GM21786 (cell line): Measurements from ENCODE around the gene APOBEC4.

Experiments
- ATAC-seq: cut with Tn5 transposase; IDR thresholded peaks from one replicate; pipeline ENCODE4 v1.9.1; 2021; ENCODE audit not compliant: unreplicated experiment

The APOBEC4 gene

DNA sequence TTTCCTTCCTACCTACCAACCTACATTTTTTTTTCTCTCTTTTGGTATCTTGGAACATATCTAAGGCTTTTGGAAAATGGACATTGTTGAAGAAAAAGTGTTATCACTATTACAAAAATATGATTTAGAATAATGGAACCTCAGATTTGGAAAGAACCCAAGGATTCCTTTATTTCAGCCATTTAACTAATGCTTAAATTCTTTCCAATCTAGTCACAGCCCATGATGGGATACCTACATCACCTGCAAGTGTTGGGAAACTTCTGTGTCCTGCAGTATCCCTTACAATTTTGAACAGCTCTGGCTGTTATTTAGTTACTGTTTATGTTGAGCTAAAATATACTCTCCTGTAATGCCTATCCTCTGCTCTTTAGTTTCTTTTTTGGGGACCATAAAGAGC, 22.3 kb upstream of the APOBEC4 start:
- no peak for ATAC-seq

DNA sequence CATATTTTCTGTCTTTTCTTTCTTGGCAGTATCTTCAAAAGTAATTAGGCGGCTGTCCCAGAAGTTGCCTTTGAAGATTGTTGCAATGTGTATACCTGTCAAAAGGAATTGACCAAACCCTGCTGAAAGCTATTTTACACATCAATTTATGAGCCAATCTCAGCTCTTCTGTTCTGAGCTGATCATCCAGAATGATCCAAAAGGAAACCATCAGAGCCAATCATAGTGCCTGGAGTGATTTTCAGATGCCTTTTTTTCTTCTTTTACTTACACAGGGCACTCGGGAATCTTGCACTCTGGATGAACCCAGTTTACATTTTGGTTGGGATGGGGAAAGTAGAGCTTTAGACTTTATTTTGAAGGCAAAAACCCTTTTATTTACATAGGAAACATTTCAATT, 21.8 kb upstream of the APOBEC4 start:
- no peak for ATAC-seq

DNA sequence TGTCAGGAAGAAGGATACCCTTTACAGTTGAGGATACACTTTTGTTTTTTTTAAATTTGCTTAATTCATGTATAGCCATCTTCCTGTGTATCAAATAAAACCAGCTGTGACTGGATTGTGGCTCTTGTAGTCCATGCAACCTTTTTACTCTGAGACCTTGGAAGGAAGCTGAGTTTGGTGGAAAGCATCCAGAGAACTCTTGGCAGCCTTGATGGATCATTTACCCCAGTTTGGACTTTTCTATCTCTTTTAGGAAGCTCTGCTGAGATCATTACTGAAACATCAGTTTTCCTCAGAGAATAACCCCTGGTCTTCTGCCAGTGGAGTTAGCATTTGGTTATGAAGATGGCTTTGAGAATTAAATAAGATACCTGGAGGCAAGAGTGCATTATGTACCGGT, 21.2 kb upstream of the APOBEC4 start:
- ATAC-seq: no peak

DNA sequence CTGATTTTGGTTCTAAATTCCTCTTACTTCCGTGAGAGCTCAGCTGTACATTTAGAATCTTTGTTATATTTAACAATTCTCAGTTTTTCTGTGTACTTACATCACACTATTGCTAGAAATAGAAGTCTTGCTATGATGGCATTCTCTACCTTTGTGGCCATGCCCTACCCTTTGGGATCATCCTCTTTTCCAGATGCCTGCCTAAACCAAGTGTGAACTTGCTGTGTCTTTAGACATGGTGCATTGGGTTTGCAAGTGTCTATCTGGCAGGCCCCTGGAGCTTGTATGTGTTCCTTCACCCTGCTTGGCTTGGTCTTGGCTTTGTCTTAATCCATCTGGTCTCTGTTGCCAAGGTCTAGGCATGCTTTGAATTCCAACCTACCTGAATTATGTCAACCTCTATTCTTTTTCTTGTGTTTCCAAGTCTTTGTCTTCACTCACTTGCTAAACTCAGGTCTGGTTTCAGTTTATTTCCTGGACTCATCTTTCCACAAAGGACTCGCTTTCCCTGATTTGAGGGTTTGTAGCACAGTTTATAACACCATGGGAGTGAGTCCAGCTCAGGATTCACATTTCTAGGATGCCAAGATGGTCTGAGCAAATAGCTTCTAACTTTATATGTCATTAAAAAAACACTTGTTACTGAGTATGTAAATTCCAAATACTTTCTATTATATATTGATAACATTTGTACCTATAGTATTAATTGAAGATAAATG, 20.6 kb upstream of the APOBEC4 start:
- no peak for ATAC-seq

DNA sequence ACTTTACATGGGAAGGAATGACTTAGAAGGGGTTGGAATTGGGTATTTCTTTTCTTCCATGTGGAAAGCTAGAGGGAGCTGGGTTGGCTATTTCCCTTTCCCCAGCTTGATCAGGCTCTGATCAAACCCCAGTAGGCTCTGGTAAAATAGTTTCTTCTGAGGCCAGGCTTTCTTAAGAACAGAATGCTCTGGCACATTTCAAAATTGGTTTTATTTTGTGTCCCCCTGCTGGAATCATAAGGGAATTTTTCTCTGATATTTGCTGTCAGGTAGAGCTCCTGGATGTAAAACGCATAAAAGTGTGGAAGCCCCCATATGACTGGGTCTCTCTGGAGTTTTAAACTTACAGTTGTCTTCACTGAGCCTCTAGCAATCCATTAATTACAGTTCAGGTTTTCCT, 17.1 kb upstream of the APOBEC4 start:
- ATAC-seq: no peak

DNA sequence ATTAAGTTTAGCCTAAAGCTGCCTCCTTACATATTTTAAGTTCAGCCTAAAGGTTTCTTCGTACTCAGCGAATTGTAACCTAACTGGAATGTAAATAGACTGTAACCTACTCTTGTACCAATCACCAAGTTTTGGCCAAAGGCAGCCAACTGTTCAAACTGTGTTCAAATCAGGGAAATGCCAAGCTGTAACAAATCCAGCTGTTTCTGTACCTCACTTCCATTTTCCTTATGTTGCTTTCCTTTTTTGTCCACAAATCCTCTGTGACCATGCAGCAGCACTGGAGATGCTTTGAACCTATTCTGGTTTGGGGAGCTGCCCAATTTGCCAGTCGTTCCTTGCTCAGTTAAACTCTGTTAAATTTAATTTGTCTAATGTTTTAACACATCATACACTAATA, 3.2 kb upstream of the APOBEC4 start:
- no peak for ATAC-seq

DNA sequence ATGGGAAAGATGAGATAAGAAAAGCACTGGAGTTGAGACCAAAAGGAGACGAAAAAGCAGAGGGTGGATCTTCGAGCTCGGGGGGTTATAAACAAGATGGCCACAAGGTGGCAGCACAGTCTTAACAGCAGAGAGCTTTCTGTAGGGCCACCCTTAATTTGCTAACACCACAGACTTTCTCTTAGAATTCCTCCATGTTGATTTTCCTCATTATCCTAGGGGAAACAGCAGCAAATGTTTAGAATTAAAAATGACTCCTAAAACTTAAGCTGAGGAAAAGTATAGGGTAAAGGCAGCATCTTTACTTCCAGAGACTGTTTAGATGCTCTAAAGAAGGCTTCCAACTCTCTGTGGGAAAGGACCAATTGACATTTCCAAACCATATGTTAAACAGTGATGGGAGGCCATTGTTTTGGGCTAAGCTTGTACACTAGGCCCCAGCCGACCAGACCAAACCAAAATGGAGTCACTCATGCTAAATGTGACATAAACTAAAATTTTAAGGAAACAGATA, 2.5 kb upstream of the APOBEC4 start:
- ATAC-seq: peak; percentile 58

DNA sequence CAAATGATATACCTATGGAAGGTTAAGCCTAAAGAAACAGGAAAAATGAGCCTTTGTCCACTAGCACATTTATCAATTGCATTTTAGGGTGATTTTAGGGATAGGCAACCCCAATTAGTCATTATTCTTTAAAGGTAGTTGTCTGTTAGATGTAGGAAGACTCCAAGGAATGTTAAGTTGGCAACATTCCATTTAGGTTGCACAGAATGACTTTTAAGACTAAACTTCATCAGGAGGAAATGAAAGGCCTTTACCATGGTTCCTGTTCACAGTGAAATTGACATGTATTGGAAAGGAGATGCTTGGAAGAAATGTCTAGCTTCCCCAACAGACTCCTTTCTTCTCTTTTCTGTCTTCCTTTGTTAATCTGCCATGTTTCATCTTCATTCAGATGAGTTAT, 1.6 kb upstream of the APOBEC4 start:
- ATAC-seq: no peak

DNA sequence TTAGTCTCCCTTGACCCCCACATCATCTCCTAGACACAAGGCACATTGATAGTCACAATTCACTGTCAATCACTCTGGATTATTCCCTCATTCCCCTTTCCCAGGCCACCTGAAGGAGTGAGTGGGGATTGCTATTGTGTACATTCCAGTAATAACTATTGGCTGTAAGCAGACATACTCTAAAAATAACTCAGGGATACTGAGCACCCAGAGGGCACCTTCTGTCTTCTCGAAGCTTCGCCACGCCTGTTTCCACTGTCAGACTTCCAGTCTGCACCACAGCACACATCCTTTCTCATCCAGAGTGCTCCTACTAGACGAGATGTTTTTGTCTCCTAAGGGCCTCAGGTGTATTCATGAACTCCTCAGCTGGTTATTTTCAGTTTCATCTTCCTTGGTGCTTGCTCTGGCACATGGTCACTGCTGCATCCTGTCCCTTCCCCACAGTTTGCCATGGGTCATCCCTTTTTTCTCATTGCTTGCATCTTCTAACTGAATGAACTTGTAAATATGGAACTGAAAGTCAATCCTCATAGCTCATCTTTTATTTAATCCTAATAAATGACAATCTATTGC, 848 bp upstream of the APOBEC4 start:
- ATAC-seq: peak; percentile 41

DNA sequence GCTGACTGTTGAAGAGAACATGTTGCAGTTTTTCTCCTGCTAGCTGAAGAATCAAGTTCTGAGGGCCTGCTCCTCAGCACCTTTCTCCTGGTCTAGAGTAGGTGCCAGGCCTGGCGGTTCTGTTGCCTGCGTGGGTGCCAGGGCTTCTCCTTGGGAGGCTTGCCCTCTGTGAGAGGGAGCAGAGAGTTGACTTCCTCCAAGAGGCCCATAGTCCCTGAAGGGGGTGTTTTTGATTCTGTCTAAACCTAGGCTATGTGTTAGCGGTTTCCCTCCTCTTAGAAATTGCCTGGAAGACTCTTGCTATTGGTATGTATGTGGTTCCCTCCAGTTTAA, 312 bp upstream of the APOBEC4 start:
- ATAC-seq: no peak

DNA sequence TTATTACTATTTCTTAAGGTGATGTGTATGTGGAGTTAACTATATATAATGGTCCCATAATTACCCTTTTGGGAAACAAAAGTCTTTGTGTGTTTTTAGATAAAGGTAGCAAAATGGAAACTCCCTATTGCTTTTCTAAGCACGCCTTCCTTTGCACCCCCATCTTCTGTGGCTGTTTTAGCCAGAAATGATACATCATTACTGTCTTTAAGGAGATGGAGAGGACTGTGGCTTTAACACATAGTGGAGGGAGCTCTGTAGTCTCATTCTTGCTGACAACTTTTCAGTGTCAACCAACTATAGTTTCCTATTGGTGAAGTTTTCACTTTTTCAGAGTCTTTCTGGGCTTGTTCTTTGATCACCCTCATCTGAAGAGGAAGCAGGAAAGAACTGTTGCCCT, 1.0 kb downstream of the APOBEC4 start:
- ATAC-seq: no peak

DNA sequence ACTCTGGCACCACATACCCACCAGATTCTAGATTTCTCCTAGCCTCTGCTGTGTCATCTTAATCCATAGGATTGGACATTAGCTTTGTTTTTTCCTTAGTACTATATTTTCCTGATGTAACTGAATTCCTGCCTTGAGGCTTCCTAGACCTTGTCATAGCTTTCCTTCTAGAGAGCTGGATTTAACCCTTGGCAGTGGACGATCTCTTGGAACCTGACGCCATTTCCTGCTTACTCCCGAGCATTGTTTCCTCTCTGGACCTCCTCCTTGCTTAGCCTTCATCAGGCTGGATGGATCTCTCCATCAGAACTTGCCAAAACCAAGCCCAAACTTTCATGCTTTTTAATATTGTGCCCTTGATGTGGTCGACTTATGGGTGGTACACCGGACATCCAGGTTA, 1.5 kb downstream of the APOBEC4 start:
- ATAC-seq: no peak

DNA sequence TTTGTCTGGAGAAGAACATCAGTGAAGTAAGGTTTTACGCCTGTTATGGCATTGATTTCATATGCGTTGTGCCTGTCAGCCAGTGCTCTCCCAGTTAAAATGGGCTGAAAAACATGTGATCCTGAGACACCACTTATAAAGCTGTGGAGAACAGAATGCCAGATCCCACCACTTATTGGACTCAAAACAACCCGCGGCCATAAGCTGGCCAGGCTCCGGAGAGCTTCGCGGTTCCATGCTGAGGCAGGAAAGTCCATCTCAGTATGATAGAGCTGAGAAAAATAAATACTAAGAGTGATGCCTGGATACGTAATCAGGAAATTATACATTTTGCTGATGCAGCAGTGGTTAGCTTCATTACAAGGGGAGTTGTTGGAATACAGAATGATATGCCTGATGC, 5.1 kb downstream of the APOBEC4 start:
- no peak for ATAC-seq

DNA sequence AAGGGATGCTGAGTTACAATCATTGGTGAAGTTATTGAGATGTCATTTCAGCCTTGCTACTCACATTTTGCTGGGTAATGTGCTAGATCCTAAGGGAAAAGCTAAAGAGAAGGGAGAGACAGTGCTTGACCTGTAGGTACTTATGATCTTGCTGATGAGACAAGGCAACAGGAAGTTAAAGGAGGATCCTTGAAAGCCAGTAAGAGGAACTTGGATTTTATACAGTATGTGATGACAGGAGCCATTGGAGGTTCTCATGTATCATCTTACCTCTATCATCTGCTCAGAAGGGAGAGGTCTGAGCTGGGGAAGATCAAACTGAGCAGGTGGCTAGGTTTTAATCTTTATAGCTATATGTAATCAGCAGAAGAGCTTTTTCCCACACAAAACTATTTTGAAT, 6.3 kb downstream of the APOBEC4 start:
- no peak for ATAC-seq

DNA sequence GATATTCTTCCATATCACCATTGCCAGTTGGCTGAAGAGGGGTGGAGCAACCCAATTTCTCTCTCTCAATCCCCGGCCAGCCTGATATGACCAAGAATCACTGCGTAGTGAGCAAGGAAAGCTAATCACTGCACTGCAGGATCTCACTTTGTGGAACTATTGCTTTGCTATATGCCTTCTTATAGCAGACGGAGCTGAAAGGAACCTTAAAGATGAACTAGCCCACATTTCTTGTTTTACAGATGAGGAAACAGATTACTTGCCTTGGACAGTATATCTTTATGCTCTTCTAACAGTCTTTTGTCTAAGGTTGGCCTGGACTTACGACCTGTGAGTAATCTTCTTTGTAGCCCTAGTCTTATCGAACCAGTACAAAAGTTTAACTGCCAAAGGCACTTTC, 7.6 kb downstream of the APOBEC4 start:
- ATAC-seq: no peak

DNA sequence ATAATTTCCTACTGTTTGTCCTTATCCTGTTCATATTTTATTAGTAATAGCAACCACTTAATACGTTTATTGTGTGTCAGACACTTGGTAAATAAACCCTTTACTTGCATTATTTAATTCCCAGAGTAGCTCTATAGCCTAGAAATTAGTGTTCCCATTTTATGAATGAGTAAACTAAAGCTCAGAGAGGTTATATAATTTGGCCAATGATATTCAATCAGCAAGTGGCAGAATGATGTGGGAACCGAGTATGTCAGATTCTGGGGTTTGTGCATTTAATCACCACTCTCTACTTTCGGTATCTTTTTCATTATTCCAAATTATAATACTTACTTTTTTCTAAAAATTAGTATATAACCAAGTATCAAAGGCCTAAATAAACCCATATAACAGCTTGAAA, 10.9 kb downstream of the APOBEC4 start:
- no peak for ATAC-seq

DNA sequence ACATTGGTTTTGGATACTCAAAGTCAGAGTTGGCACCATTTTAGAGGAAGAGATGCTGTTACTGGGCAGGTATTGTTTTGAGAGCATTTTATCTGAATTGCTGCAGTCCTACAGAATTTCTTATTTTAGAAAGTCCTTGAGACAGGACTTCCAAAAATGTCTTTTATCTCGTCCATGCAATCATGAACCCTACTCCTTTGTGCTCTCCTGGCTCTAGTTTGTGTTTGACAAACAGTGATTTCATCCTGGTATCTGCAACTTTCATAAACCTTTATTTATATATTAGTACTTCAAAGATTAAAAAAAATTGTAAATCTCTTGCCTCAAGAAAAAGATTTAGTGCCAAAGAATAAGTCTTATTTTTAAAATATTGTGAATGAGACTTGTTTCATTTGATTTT, 12.9 kb downstream of the APOBEC4 start:
- no peak for ATAC-seq

DNA sequence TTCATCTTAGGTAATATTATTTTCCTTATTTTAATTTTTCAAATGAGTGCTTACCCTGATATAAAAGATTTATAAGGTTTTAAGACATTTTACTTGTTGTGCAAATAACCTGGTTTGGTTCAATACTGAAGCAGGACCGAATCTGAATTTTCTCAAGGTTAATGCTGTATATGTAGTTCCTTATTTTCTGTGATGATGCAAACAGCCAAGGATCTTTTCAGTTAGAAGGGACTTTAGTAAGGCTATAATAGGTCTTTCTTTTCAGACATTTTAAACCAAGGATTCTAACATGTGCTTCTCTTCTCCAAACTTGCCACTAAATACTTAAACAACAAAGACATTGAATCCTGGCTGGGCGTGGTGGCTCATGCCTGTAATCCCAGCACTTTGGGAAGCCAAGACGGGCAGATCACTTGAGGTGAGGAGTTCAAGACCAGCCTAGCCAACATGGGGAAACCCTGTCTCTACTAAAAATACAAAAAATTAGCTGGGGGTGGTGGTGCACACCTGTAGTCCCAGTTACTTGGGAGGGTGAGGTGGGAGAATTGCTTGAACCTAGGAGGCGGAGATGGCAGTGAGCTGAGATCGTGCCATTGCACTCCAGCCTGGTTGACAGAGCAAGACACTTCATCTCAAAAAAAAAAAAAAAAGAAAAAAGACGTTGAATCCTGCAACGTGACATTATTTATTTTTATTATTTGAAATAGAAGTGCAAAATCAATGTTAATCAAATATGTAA, 14.3 kb downstream of the APOBEC4 start:
- no peak for ATAC-seq

DNA sequence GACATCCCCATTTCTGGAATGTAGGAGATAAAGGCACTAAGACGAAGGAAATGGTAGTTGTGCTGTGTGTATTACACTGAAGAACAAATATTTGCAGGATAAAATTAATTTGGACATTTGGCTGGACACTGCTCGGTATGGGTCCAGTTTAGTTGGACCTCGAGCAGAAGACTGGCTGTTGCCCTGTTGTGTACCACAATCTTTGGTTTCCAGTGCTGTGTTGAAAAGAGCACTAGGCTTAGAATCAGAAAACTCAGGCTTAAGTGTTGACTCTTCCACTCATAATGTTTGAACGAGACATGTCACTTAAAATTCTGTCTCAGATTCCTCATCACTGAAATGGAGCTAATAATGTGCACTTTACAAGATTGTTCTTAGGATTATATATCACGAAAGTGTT, 16.3 kb downstream of the APOBEC4 start:
- ATAC-seq: no peak

DNA sequence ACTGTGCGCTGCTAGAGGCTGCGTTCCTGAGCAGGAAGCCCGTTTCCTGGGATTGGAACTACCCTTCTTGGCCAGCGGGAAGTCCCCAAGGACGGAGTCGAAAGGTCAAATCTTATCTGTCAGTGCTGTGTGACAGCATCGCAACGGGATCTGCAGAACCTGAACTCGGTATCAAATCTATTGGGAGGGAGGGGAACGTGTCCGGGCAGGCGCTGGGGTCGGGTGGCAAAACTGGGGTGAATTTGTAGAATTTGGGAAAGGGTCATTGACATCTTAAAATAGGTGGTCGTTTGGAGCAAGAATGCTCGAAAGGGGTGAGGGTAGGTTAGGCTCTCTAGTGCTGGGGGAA, 16.8 kb downstream of the APOBEC4 start:
- ATAC-seq: no peak

DNA sequence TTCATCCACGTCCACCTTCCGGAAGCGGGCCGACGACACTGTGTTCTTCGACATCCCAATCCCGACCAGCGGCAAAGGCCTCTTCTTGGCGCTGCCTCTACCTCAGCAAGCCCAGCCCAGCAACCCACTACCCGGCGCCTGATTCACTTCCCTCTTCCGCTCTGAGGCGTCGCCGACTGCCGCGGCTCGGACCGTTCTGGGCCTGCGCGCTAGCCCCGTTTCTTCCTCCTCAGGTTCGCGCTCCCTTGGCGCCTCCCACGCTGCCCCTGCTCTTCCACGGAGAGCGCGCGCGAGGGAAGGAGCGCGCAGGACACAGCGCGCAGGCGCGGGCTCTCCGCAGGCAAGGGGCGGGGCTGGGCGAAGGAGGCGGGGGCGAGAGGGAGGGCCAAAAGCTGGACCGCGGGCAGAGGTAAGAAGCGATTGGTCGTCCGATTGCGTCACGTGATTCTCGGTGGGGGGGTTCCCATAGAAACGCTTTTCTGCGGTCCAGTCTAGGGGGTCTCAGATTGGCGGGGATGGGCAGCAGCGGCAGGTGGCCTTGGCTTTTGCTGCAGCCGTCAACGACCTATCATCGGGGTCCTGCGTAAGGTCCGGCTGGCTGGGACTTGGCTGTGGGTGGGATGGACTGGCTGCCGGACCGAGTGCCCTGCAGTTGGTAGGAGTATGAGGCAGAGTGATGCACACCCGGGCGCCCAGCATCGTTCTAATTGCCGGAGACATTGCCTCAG, 17.3 kb downstream of the APOBEC4 start, which contains the start of gene ARPC5:
TSS of gene ARPC5 (minus strand) at position 178 of the 728 bp plus-strand sequence. CDS start at position 54, 124 bp downstream.
- peak; percentile 82 for ATAC-seq
